T47D (cell line): Measurements from ENCODE around the gene SRCIN1.
"Not testable (repeated sequence)": the region's sequence is repeated elsewhere in the genome, so short reads cannot be mapped to it uniquely, and the experiment has no call there.

ENCODE experiments used
- DNase-seq, 2 experiments: peaks; one replicate each; pipeline versions ENCODE4 v3.0.0 to v3.0.0-alpha.2; 2011 to 2012; ENCODE audit warnings: low read depth in 1 of 2, low spot score in 1 of 2
- JUND ChIP-seq: IDR thresholded peaks from 2 replicates; pipeline ENCODE4 v1.6.1; 2012; ENCODE audit warnings: low read depth
- in situ Hi-C: cut with HindIII; loops from 2 replicates; pipeline ENCODE4 v1.10.0; 2016; ENCODE audit warnings: low sequenced_read_pairs, low pct_unique_long_range_greater_than_20kb

SRCIN1 gene, protein sequence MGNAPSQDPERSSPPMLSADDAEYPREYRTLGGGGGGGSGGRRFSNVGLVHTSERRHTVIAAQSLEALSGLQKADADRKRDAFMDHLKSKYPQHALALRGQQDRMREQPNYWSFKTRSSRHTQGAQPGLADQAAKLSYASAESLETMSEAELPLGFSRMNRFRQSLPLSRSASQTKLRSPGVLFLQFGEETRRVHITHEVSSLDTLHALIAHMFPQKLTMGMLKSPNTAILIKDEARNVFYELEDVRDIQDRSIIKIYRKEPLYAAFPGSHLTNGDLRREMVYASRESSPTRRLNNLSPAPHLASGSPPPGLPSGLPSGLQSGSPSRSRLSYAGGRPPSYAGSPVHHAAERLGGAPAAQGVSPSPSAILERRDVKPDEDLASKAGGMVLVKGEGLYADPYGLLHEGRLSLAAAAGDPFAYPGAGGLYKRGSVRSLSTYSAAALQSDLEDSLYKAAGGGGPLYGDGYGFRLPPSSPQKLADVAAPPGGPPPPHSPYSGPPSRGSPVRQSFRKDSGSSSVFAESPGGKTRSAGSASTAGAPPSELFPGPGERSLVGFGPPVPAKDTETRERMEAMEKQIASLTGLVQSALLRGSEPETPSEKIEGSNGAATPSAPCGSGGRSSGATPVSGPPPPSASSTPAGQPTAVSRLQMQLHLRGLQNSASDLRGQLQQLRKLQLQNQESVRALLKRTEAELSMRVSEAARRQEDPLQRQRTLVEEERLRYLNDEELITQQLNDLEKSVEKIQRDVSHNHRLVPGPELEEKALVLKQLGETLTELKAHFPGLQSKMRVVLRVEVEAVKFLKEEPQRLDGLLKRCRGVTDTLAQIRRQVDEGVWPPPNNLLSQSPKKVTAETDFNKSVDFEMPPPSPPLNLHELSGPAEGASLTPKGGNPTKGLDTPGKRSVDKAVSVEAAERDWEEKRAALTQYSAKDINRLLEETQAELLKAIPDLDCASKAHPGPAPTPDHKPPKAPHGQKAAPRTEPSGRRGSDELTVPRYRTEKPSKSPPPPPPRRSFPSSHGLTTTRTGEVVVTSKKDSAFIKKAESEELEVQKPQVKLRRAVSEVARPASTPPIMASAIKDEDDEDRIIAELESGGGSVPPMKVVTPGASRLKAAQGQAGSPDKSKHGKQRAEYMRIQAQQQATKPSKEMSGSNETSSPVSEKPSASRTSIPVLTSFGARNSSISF

GRCh38 chr17:38605841-38606645 is at the start of gene SRCIN1:
TSS of gene SRCIN1 (minus strand) at chr17:38605952. CDS start at chr17:38605705, 247 bp downstream.
- TF ChIP-seq JUND = no peak
- in situ Hi-C loops = no loop called here
- peak; percentile 58 to 88 for DNase-seq

DNA sequence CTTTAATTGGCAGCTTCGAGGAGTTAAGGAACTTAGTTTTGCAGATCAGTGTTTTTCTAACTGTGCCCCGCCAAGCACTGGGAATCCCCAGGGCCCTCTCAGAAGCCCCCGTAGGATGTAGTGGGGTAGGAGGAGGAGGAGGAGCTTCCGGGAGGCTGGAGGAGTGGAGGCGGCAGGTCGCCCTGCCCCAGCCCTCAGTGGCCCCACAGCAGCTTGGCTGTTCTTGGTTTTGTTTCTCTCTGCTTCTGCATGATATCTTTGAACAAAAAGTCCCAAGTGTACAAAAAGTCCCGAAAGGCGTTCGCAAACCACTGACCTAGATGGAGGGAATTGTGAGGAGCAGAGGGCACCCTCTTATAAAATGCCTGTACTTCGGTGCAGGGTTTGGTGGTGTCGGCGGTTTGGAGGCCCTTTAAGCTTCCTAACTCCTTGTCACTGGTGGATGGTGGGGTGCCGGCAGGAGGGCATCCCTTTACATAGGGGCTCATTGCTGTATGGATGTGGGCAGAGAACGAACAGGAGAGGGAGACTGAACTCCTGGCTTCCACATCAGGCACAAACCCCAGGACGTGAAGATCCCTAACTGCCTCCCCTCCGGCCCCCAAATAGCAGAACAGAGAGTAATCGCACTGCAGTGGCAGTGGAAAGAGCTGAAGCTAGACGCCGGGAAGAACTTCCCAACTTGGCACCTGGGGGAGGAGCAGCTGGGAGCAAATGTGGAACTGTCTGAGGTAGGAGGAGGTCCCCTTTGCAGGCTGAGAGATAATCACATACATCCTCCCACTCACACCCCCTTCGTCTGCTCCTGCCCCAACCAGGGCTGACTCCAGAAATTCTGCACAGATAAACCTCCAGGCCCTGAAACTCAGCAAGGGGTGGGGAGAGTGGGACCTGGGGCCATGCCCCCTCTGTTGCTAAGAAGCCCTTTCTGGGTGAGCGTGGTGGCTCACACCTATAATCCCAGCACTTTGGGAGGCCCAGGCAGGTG is 49.0 kb upstream of the SRCIN1 start:
- no peak for TF ChIP-seq JUND
- no peak for DNase-seq
- in situ Hi-C loops = no loop called here

- in situ Hi-C loops = no loop called here
- DNase-seq = no peak
- TF ChIP-seq JUND = no peak
These were observed 47.9 kb upstream of the SRCIN1 start for GRCh38 chr17:38653679-38654078.

DNA sequence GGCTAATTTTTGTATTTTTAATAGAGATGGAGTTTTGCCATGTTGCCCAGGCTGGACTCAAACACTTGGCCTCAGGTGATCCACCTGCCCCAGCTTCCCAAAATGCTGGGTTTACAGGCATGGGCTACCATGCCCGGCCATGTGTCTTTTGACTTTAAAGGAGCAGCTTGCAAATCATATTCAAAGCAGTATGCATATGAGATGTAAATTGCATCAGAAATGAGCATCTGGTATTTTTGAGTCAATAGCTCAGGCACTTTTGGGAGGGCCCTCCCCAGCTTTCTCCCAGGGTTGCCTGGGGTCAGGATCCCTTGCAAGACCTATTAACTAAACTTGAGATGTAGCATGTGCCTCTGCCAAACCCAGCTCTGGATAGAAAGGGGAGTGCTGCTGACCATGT is 47.5 kb upstream of the SRCIN1 start:
- TF ChIP-seq JUND = no peak
- DNase-seq = no peak
- in situ Hi-C loops = no loop called here

DNA sequence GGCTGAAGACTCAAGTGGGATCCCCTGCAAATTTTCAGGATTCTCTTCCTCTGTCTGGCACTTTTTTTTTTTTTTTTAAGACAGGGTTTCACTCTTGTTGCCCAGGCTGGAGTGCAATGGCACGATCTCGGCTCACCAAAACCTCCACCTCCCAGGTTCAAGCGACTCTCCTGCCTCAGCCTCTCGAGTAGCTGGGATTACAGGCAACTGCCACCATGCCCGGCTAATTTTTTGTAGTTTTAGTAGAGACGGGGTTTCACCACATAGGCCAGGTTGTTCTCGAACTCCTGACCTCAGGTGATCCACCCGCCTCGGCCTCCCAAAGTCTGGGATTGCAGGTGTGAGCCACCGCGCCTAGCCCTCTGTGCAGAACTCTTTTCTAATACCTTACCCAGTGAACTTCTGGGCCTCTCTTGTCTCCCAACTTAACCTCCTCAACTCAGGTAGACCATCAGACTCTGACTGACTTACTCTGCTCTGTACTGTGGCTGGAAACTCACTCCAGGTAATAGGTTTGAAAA is 45.0 kb upstream of the SRCIN1 start:
- in situ Hi-C loops, DNase-seq: not testable (repeated sequence)

- DNase-seq = no peak
- no peak for TF ChIP-seq JUND
- in situ Hi-C loops = no loop called here
These were observed 32.2 kb upstream of the SRCIN1 start for GRCh38 chr17:38637951-38638350.

GRCh38 chr17:38636054-38636453 is 30.3 kb upstream of the SRCIN1 start:
- in situ Hi-C loops = no loop called here
- no peak for TF ChIP-seq JUND
- DNase-seq = peak in 1 of 2 experiments; percentile 54

DNA sequence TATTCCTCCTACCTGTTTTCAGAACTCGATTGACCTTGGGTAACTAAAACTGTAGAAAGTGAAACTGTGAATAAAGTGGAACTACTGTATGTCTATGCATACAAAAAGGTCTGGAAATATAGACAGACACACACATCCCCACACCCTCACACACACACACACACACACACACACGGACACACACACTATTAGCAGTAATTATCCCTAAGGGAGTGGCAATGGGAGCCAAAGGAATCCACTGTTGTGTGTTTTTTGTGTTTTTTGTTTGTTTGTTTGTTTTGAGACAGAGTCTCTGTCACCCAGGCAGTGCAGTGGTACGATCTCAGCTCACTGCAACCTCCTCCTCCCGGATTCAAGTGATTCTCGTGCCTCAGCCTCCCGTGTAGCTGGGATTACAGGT is 26.6 kb upstream of the SRCIN1 start:
- no peak for TF ChIP-seq JUND
- no peak for DNase-seq
- in situ Hi-C loops = no loop called here

DNA sequence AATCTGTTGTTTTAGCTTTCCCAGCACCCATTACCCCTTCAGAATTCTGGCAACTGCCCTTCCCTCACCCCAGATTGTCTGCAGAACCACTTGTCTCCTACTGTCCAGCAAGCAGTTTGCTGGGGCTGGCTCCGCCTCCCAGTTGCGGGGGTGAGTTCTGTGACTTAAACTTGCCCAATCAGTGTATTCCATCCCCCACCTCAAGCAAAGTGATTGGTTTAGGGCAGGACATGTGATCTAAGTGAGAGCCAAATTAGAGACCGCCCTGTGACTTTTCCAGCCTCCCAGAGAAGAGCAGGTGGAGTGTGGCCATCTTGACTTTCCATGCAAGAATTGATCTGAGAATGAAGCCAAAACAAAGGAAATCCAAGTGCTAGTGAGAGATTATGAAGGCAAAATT is 22.7 kb upstream of the SRCIN1 start:
- DNase-seq = peak in 1 of 2 experiments; percentile 85
- in situ Hi-C loops = no loop called here
- no peak for TF ChIP-seq JUND

DNA sequence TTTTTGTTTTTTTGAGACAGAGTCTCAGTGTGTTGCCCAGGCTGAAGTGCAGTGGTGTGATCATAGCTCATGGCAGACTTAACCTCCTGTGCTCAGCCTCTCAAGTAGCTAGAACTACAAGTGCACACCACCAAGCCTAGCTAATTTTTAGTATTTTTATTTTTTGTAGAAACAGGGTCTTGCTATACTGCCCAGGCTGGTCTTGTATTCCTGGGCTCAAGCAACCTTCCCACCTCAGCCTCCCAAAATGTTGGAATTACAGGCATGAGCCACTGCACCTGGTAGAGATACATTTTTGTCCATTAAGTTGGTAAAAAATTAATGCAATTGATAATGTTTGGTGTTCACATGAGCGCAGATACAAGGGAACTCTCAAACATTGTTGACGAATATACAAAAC is 22.2 kb upstream of the SRCIN1 start:
- no peak for DNase-seq
- in situ Hi-C loops = no loop called here
- no peak for TF ChIP-seq JUND

- in situ Hi-C loops, DNase-seq: not testable (repeated sequence)
These were observed 21.0 kb upstream of the SRCIN1 start for GRCh38 chr17:38626606-38627226.
